OCI-LY3 (cell line): Measurements from ENCODE around the gene ZNF761.

ENCODE experiments used
- CTCF ChIP-seq: fragments of 200-600, 300-600 bp; sonication (generic); IDR thresholded peaks from 2 replicates; pipeline ENCODE4 v1.5.1; 2014; ENCODE audit warnings: antibody characterized with exemption, low read length, low read depth
- EZH2phosphoT487 ChIP-seq: fragments of 200-600 bp; shearing (Covaris generic); IDR thresholded peaks from 2 replicates; pipeline ENCODE4 v1.6.1; 2018; ENCODE audit warnings: antibody characterized with exemption, mixed run types, low read depth

GRCh38 chr19:53389571-53389970 is 42.2 kb upstream of the ZNF761 start:
- no peak for TF ChIP-seq CTCF
- no peak for TF ChIP-seq EZH2phosphoT487
